Uterus (tissue), 2 donors: Measurements from ENCODE around the gene HNRNPU.

Source experiments
- POLR2A ChIP-seq, 2 donors: fragments of 450-650 bp; IDR thresholded peaks; one replicate each; pipeline ENCODE4 v1.6.1; 2016; ENCODE audit warnings: antibody characterized with exemption in 2 of 2, mild to moderate bottlenecking in 1 of 2, moderate library complexity in 1 of 2
- TF ChIP-seq, protein P1 (sequence below), 4 experiments: fragments of 200-600 bp in 2 of 4; fragments of 450-650 bp in 2 of 4; sonication (generic) in 2 of 4; IDR thresholded peaks; one replicate each; pipeline ENCODE4 v1.5.1; 2016 to 2019; ENCODE audit warnings: antibody characterized with exemption in 4 of 4, mild to moderate bottlenecking in 2 of 4, moderate library complexity in 1 of 4

DNA sequence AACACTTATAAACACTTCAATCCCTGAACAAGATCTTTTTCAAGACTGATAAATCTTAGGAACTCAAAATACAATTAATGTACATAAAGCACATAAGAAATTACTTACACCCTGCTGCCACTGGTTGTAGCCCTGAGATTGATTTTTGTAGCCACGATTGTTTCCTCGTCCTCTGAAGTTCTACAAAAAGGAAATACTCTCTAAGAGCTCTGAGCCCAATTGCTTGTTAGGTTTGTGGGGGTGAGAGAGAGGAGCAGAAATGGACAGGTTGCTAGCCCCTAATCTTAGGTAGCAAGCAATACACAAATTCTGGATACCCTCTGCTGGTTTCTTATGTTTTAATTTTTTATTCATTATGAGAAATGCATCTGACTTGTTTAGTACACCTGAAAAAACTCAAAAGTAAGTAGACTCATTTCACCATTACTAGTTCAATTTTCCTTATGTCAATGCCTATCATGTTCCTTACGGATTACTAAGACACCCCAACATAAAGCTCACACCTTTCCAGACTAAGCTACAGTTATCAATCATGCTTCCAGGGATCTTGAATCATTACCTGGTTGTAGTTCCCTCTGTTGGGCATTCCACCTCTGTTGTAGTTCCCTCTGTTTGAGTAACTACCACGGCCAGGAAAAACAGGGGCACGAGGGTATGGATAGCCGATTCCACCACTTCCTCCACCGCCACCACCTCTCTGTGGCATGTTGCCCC, 9.3 kb downstream of the HNRNPU start:
- TF ChIP-seq, protein P1, sequence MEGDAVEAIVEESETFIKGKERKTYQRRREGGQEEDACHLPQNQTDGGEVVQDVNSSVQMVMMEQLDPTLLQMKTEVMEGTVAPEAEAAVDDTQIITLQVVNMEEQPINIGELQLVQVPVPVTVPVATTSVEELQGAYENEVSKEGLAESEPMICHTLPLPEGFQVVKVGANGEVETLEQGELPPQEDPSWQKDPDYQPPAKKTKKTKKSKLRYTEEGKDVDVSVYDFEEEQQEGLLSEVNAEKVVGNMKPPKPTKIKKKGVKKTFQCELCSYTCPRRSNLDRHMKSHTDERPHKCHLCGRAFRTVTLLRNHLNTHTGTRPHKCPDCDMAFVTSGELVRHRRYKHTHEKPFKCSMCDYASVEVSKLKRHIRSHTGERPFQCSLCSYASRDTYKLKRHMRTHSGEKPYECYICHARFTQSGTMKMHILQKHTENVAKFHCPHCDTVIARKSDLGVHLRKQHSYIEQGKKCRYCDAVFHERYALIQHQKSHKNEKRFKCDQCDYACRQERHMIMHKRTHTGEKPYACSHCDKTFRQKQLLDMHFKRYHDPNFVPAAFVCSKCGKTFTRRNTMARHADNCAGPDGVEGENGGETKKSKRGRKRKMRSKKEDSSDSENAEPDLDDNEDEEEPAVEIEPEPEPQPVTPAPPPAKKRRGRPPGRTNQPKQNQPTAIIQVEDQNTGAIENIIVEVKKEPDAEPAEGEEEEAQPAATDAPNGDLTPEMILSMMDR (IDR thresholded peaks at IDR 0.05), result no peak
- TF ChIP-seq POLR2A (IDR thresholded peaks at IDR 0.05), result no peak
